T-helper 17 cell (primary cell): ENCODE measurements around the gene UCK2. TPM values are rescaled to one million over a fixed set of nuclear protein-coding genes. Genes with fewer than 3 reads are reported as not detected.

Experiments used
- ATAC-seq: fragments of 150-1000 bp; cut with Tn5 transposase; 2 replicates; pipeline ENCODE4 v1.10.0; 2021; ENCODE audit warnings: mild to moderate bottlenecking, moderate library complexity
- DNase-seq, 3 donors: peaks; one replicate each; pipeline versions ENCODE4 v3.0.0 to v3.0.0-alpha.2; 2020 to 2021
- H3K9me3 ChIP-seq: one replicate; pipeline ENCODE4 v1.7.0; 2013; ENCODE audit warnings: low read length, mild to moderate bottlenecking; ENCODE audit not compliant: control insufficient read depth, poor library complexity, severe bottlenecking
- H3K27ac Mint-ChIP-seq: one replicate; pipeline ENCODE4 v1.8.0; 2022; ENCODE audit warnings: mild to moderate bottlenecking, moderate library complexity, mixed read lengths
- H3K27me3 Mint-ChIP-seq: one replicate; pipeline ENCODE4 v1.8.0; 2022; ENCODE audit warnings: mixed read lengths
- H3K36me3 Mint-ChIP-seq: one replicate; pipeline ENCODE4 v1.8.0; 2022; ENCODE audit warnings: low read depth, mixed read lengths
- H3K4me1 Mint-ChIP-seq: one replicate; pipeline ENCODE4 v1.8.0; 2022; ENCODE audit warnings: mild to moderate bottlenecking, mixed read lengths
- H3K4me3 Mint-ChIP-seq: one replicate; pipeline ENCODE4 v1.8.0; 2022; ENCODE audit warnings: mild to moderate bottlenecking, moderate library complexity, mixed read lengths
- total RNA-seq, 4 donors: library from RNA in 2 of 4; stranded (reverse) in 2 of 4; gene quantifications; one replicate each; pipeline ENCODE4 v1.2.3 and lab custom pipeline; 2022 to 2026

Gene UCK2
- total RNA-seq, 2 donors from 2014 or later: 3.3 to 5.6 TPM

DNA sequence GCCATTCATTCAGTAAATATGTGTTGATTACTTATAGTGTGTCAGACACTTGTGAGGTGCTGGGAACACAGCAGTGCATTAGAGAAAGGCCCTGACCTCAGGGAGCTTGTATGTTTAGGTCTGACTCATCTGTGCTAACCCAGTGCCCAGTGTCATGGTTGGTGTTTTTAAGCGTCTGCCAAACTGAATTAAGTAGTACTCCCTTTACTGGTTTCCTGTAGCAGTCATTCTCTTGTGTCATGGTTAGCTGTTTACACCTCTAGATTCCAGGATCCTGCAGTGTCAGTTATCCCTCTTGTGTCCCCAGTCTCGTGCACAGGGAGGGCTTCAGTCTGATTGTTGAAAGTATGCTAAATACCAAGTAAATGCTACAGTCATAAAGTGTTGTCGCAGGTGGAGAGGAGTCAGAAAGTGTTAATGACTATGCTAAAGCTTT, 14.2 kb downstream of the UCK2 start:
- DNase-seq (no peak), ATAC-seq (no peak)
- no peak overlapping the region for H3K4me3 Mint-ChIP-seq
- H3K27ac Mint-ChIP-seq: no peak overlapping the region
- H3K4me1 Mint-ChIP-seq: peaks cover 26% of the 10 kb centered on the region
- no peaks in the 10 kb centered on the region for H3K27me3 Mint-ChIP-seq
- H3K36me3 Mint-ChIP-seq: peaks cover 3% of the 10 kb centered on the region
- H3K9me3 ChIP-seq: no peaks in the 10 kb centered on the region

- no peaks in the 10 kb centered on the region for H3K9me3 ChIP-seq
- Mint-ChIP-seq H3K4me3 (no peak overlapping the region), H3K27ac (no peak overlapping the region), H3K4me1 (peaks cover 26% of the 10 kb centered on the region), H3K27me3 (no peaks in the 10 kb centered on the region), H3K36me3 (peaks cover 3% of the 10 kb centered on the region)
- DNase-seq (no peak), ATAC-seq (no peak)
Measured at GRCh38 chr1:165842023-165842670, 14.7 kb downstream of the UCK2 start.

GRCh38 chr1:165842671-165843129, 15.3 kb downstream of the UCK2 start:
- H3K4me1 Mint-ChIP-seq: peaks cover 26% of the 10 kb centered on the region

GRCh38 chr1:165843304-165843703, 15.9 kb downstream of the UCK2 start:
- Mint-ChIP-seq H3K27me3 (no peaks in the 10 kb centered on the region), H3K4me1 (peaks cover 22% of the 10 kb centered on the region), H3K36me3 (peaks cover 3% of the 10 kb centered on the region), H3K4me3 (no peak overlapping the region), H3K27ac (peak overlapping the region; percentile 68)
- no peaks in the 10 kb centered on the region for H3K9me3 ChIP-seq
- ATAC-seq: no peak
- no peak for DNase-seq

More at GRCh38 chr1:165842671-165843129, 15.3 kb downstream of the UCK2 start:
- no peak for DNase-seq
- Mint-ChIP-seq H3K27me3 (no peaks in the 10 kb centered on the region), H3K27ac (peak overlapping the region; percentile 68), H3K4me3 (peak overlapping the region; percentile 76), H3K36me3 (peaks cover 3% of the 10 kb centered on the region)
- ATAC-seq: peak; percentile 46
- no peaks in the 10 kb centered on the region for H3K9me3 ChIP-seq

- peaks cover 16% of the 10 kb centered on the region for H3K4me1 Mint-ChIP-seq
- no peak for ATAC-seq
- H3K9me3 ChIP-seq: no peaks in the 10 kb centered on the region
- H3K4me3 Mint-ChIP-seq: no peak overlapping the region
- no peaks in the 10 kb centered on the region for H3K27me3 Mint-ChIP-seq
- peaks cover 3% of the 10 kb centered on the region for H3K36me3 Mint-ChIP-seq
- no peak for DNase-seq
- no peak overlapping the region for H3K27ac Mint-ChIP-seq
Measured at GRCh38 chr1:165844114-165844798, 16.8 kb downstream of the UCK2 start.

GRCh38 chr1:165844933-165845332, 17.5 kb downstream of the UCK2 start:
- no peaks in the 10 kb centered on the region for H3K9me3 ChIP-seq
- Mint-ChIP-seq H3K4me1 (peaks cover 15% of the 10 kb centered on the region), H3K27ac (no peak overlapping the region), H3K27me3 (no peaks in the 10 kb centered on the region), H3K36me3 (peaks cover 3% of the 10 kb centered on the region), H3K4me3 (no peak overlapping the region)
- no peak for DNase-seq
- ATAC-seq: no peak

DNA sequence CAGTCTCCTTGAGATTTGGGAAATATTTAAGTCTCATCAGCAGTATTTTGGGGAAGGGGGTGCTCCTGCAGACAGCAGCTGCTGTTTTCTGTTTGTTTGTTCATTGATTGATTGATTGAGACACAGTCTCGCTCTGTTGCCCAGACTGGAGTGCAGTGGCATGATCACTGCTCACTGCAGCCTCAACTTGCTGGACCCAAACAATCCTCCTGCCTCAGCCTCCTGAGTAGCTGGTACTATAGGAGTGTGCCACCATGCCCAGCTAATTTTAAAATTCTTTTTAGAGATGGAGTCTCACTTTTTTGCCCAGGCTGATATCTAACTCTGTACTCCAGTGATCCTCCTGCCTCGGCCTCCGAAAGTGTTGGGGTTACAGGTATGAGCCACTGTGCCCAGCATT, 18.2 kb downstream of the UCK2 start:
- H3K9me3 ChIP-seq: no peaks in the 10 kb centered on the region
- H3K36me3 Mint-ChIP-seq: peaks cover 3% of the 10 kb centered on the region
- no peak overlapping the region for H3K4me3 Mint-ChIP-seq
- H3K4me1 Mint-ChIP-seq: peaks cover 15% of the 10 kb centered on the region
- no peaks in the 10 kb centered on the region for H3K27me3 Mint-ChIP-seq
- H3K27ac Mint-ChIP-seq: no peak overlapping the region
- no peak for ATAC-seq
- DNase-seq: no peak

GRCh38 chr1:165845992-165846748, 18.8 kb downstream of the UCK2 start:
- H3K4me1 Mint-ChIP-seq: peaks cover 18% of the 10 kb centered on the region
- H3K27me3 Mint-ChIP-seq: no peaks in the 10 kb centered on the region
- no peaks in the 10 kb centered on the region for H3K9me3 ChIP-seq
- H3K4me3 Mint-ChIP-seq: no peak overlapping the region
- H3K27ac Mint-ChIP-seq: no peak overlapping the region
- no peak for ATAC-seq
- DNase-seq: no peak
- H3K36me3 Mint-ChIP-seq: peaks cover 3% of the 10 kb centered on the region

- Mint-ChIP-seq H3K27ac (no peak overlapping the region), H3K36me3 (peaks cover 3% of the 10 kb centered on the region), H3K4me1 (peaks cover 20% of the 10 kb centered on the region), H3K4me3 (no peak overlapping the region), H3K27me3 (no peaks in the 10 kb centered on the region)
- H3K9me3 ChIP-seq: no peaks in the 10 kb centered on the region
- DNase-seq (no peak), ATAC-seq (no peak)
Measured at GRCh38 chr1:165847486-165847885, 20.1 kb downstream of the UCK2 start.

- H3K27me3 Mint-ChIP-seq: no peaks in the 10 kb centered on the region
- no peaks in the 10 kb centered on the region for H3K36me3 Mint-ChIP-seq
- H3K4me3 Mint-ChIP-seq: no peak overlapping the region
- no peak for DNase-seq
- no peak overlapping the region for H3K27ac Mint-ChIP-seq
- ATAC-seq: no peak
- H3K4me1 Mint-ChIP-seq: peaks cover 21% of the 10 kb centered on the region
- H3K9me3 ChIP-seq: no peaks in the 10 kb centered on the region
Measured at GRCh38 chr1:165849353-165850133, 22.1 kb downstream of the UCK2 start.

DNA sequence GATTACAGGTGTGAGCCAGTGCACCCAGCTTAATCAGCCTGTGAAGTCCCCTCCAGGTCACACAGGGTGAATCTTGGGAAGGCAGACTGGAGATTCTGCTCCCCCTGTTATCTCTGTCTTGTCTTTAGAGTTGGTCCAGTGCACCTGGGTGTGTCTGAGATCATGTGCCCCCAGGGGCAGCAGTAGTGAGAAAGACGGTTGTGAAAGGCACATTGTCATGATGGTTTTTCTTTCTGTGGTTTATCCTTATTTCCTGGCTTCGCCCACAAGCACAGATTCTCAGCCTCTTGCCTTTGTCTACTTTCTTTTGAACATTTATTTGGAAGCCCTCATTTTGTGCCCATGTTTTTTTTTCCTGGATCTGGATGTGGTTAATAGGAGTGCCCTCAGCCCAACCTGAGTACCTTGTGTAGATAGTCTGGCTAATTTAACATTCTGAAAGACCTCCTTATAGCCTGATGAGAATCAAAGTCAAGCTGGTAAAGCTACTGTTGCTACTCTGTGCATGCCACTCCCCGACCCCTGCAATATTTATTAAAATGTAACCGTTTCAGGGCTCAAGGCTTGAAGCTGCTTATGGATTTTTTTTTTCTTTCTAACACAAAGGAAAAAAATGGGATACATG, 23.7 kb downstream of the UCK2 start:
- no peak overlapping the region for H3K27ac Mint-ChIP-seq
- DNase-seq (no peak), ATAC-seq (peak; percentile 40)
- no peaks in the 10 kb centered on the region for H3K36me3 Mint-ChIP-seq
- H3K27me3 Mint-ChIP-seq: no peaks in the 10 kb centered on the region
- peak overlapping the region; percentile 57 for H3K4me3 Mint-ChIP-seq
- H3K4me1 Mint-ChIP-seq: peaks cover 25% of the 10 kb centered on the region
- H3K9me3 ChIP-seq: no peaks in the 10 kb centered on the region

DNA sequence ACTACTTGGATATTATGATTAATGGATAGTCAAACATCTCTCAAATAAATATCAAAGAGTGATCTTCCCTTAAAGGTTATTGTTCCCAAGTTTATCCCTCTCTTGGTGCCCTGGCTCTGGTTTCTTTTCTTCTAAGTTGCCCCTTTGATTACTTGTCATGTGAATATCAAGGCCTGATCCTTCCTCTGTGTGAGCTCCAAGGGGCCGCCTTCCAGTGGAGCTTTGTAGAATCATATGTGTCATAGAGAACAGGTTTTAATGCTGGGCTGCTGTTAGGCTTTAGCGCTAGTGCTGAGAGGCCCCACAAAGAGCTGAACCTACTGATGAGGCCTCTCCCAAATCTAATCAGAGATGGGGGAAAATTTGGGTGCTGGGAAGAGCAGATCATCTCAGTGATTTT, 25.5 kb downstream of the UCK2 start:
- DNase-seq (no peak), ATAC-seq (no peak)
- H3K9me3 ChIP-seq: no peaks in the 10 kb centered on the region
- Mint-ChIP-seq H3K4me3 (no peak overlapping the region), H3K36me3 (no peaks in the 10 kb centered on the region), H3K27me3 (no peaks in the 10 kb centered on the region), H3K27ac (no peak overlapping the region), H3K4me1 (peaks cover 31% of the 10 kb centered on the region)
